HG03521 (cell line): ENCODE measurements around the gene TSEN2.
"Not testable (repeated sequence)": the region's sequence is repeated elsewhere in the genome, so short reads cannot be mapped to it uniquely, and the experiment has no call there.

Experiments
- ATAC-seq: cut with Tn5 transposase; IDR thresholded peaks from one replicate; pipeline ENCODE4 v1.9.1; 2021; ENCODE audit warnings: mild to moderate bottlenecking, moderate library complexity; ENCODE audit not compliant: unreplicated experiment

TSEN2 gene

GRCh38 chr3:12451960-12452359 lies 32.3 kb upstream of the TSEN2 start:
- ATAC-seq = no peak

- no peak for ATAC-seq
Observed at GRCh38 chr3:12452361-12453330, 31.6 kb upstream of the TSEN2 start.

- ATAC-seq = no peak
Observed at GRCh38 chr3:12454076-12454815, 30.0 kb upstream of the TSEN2 start.

GRCh38 chr3:12454816-12455121 lies 29.5 kb upstream of the TSEN2 start:
- no peak for ATAC-seq

- ATAC-seq = no peak
Observed at GRCh38 chr3:12455740-12456139, 28.5 kb upstream of the TSEN2 start.

GRCh38 chr3:12456441-12456840 lies 27.8 kb upstream of the TSEN2 start:
- no peak for ATAC-seq

- ATAC-seq = not testable (repeated sequence)
Observed at GRCh38 chr3:12457380-12457779, 26.9 kb upstream of the TSEN2 start.

- no peak for ATAC-seq
Observed at GRCh38 chr3:12458901-12459300, 25.4 kb upstream of the TSEN2 start.

- no peak for ATAC-seq
Observed at GRCh38 chr3:12460127-12460526, 24.2 kb upstream of the TSEN2 start.

GRCh38 chr3:12461097-12461649 lies 23.1 kb upstream of the TSEN2 start:
- ATAC-seq = no peak

- no peak for ATAC-seq
Observed at GRCh38 chr3:12462159-12462947, 21.9 kb upstream of the TSEN2 start.

- ATAC-seq = no peak
Observed at GRCh38 chr3:12463686-12464085, 20.6 kb upstream of the TSEN2 start.

- no peak for ATAC-seq
Observed at GRCh38 chr3:12464181-12464580, 20.1 kb upstream of the TSEN2 start.

- no peak for ATAC-seq
Observed at GRCh38 chr3:12465151-12465835, 19.0 kb upstream of the TSEN2 start.

- ATAC-seq = no peak
Observed at GRCh38 chr3:12465836-12466225, 18.4 kb upstream of the TSEN2 start.

GRCh38 chr3:12467746-12468145 lies 16.5 kb upstream of the TSEN2 start:
- no peak for ATAC-seq

- no peak for ATAC-seq
Observed at GRCh38 chr3:12468276-12468675, 16.0 kb upstream of the TSEN2 start.

- ATAC-seq = no peak
Observed at GRCh38 chr3:12468757-12469156, 15.5 kb upstream of the TSEN2 start.

- not testable (repeated sequence) for ATAC-seq
Observed at GRCh38 chr3:12469222-12469621, 15.1 kb upstream of the TSEN2 start.

GRCh38 chr3:12470111-12470510 lies 14.2 kb upstream of the TSEN2 start:
- no peak for ATAC-seq
